Measurements from ENCODE around the gene GPS1.

GPS1 gene

DNA sequence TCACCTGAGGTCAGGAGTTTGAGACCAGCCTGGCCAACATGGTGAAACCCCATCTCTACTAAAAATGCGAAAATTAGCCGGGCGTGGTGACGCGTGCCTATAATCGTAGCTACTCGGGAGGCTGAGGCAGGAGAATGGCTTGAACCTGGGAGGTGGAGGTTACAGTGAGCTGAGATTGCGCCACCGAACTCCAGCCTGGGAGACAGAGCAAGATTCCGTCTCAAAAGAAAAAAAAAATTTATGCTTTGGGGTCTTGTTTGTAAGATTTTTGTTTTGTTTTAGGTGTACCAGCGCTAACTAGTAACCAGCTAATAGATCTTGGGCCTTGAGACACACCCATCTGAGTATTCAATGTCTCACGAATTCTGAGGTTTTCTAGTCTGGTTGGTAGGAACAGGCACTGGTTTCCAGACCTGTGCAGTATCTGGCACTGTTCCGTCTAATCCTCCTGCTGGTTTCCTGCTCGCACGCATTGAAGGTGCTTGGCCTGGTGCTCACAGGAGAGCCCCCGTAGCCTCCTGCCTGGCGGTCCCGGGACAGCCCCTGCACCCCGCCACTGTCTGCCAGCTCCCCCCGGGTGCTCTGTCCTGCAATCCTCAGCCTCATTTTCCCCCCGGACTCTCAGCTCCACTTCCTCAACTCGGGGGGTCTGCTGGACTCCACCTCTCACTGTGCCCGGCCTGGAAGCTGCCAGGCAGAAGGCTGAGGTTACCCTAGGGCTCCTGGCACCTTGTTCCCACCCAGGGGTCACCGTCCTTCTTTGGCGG lies 24.5 kb downstream of the GPS1 start:
- no peak for DNase-seq (ENCODE audit: extremely low read depth in 1 of 2, low read depth in 1 of 2)

- no peak for DNase-seq (ENCODE audit: extremely low read depth in 1 of 2, low read depth in 1 of 2)
These were observed 25.3 kb downstream of the GPS1 start for GRCh38 chr17:82076785-82077591.

GRCh38 chr17:82077617-82078358 lies 26.1 kb downstream of the GPS1 start:
- DNase-seq (ENCODE audit: extremely low read depth in 1 of 2, low read depth in 1 of 2), result no peak

DNA sequence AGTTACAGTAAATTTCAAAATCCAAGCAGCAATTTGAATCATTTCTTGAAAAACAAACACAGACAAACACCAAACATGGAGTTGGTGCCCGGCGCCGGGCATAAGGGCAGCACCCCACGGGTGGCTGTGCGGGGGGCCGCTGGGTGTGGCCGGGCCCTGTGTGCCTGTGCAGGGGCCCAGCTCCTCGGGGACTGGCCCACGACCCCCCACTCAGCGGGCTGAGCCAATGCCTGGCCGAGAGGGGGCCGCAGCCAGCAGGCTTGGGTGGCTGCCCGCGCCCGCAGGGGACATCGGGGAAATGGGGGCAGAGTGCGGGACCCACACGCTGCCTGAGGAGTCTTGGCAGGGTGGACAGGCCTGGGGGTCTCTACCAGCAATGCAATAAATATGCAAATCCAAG lies 26.7 kb downstream of the GPS1 start:
- no peak for DNase-seq (ENCODE audit: extremely low read depth in 1 of 2, low read depth in 1 of 2)

GRCh38 chr17:82079001-82079677 lies 27.4 kb downstream of the GPS1 start:
- no peak for DNase-seq (ENCODE audit: extremely low read depth in 1 of 2, low read depth in 1 of 2)

GRCh38 chr17:82080048-82080788 lies 28.5 kb downstream of the GPS1 start:
- DNase-seq (ENCODE audit: extremely low read depth in 1 of 2, low read depth in 1 of 2), result no peak

DNA sequence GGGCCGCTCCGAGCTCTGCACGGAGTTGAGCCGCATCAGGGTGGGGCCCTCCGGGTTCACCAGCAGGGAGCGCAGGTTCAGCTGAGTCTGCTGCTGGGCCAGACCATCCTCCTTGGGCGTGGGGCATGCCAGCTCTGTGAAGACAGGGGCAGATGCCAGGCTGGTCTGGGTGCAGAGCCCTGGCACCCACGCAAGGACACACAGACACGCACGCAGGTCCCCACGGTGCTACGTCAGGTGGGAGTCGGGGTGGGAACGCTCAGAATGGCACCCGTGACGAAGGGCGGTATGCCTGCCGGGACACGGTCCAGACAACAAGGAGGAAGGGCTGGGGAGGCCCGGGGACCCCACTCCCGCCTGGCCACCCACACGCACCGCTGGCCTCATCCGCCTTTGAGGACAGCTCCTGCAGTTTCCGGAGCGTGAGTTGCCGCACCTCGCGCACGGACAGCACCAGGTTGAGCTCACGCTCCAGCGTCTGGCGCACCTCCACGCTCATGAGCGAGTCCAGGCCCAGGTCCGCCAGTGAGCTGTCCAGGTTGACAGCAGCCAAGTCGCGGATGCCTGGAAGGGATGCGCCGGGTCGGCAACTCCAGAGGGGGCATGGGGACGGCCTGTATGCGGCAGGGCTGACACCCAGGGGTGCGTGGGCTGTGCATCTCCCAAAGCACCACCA lies 29.2 kb downstream of the GPS1 start:
- no peak for DNase-seq (ENCODE audit: extremely low read depth in 1 of 2, low read depth in 1 of 2)

DNA sequence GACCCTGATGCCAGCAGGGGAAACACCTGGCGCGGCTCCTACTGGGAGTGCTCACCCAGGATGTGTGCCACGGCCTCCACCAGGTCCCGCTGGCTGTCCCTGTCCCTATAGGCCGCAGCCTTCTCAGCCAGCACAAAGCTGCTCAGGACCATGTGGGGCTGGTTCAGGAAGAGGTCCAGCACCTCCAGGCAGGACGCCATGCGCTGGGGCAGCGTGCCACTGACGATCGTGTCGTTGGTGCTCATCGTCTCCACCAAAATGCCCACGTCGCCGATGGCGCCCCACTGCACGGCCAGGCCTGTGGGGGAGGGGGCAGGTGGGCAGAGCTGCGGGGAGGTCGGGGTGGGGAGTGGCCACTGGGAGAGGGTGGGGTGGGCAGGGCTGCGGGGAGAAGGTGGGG lies 29.8 kb downstream of the GPS1 start:
- no peak for DNase-seq (ENCODE audit: extremely low read depth in 1 of 2, low read depth in 1 of 2)

DNA sequence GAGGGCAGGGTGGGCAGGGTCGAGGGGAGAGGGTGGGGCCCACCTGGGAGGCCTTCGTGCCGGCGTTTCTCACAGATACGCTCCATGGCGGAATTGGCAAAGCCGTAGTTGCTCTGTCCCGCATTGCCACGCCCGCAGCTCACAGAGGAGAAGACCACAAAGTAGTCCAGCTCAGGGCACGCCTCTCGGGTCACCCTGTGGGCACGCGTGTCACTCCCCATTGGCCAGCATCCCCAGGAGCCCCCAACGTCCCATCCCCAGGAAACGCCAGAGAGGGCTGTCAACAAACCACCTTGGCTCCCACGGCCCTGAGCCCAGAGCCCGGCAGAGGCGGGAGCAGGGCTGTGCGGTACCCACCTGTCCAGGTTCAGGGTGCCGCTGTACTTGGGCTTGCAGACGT lies 30.3 kb downstream of the GPS1 start:
- DNase-seq (ENCODE audit: extremely low read depth in 1 of 2, low read depth in 1 of 2), result no peak

DNA sequence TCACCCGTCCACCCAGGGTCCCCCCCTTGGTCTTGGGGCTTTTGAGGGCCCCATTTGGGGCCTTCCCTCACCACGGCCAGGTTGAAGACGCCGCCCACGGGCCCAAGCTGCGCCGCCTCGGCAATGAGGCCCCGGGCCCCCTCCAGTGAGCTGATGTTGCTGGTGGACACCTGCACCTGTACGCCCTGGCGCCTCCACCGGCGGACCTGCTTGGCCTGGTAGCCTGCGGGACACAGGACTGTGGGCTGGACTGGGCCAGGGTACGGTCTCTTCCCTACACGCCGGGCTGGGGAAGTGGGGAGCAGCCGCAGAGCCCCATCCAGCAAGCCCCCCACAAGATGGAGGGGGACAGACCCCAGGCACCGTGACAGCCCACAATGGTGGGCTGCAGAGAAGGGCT lies 30.8 kb downstream of the GPS1 start:
- no peak for DNase-seq (ENCODE audit: extremely low read depth in 1 of 2, low read depth in 1 of 2)

DNA sequence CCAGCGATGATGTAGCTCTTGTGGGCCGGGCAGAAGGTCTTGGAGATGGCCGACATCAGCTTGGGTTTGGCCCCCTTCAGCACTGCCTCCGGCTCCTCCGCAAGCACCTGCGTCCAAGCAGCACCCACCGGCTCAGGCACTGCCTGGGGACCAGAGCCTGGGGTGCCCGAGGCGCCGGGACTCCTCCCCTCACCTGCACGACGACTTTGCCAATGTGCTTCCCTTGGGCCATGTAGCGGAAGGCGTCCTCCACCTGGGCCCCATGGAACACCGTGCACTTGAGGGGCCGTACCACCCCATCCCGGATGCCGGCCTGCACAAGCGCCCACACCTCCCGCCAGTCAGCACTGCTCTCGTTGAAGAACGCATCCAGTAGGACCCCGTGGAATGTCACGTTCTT lies 31.3 kb downstream of the GPS1 start:
- no peak for DNase-seq (ENCODE audit: extremely low read depth in 1 of 2, low read depth in 1 of 2)

GRCh38 chr17:82083533-82084359 lies 32.0 kb downstream of the GPS1 start:
- DNase-seq (ENCODE audit: extremely low read depth in 1 of 2, low read depth in 1 of 2), result no peak

GRCh38 chr17:82084373-82085030 lies 32.8 kb downstream of the GPS1 start:
- no peak for DNase-seq (ENCODE audit: extremely low read depth in 1 of 2, low read depth in 1 of 2)

- DNase-seq (ENCODE audit: extremely low read depth in 1 of 2, low read depth in 1 of 2), result no peak
These were observed 33.5 kb downstream of the GPS1 start for GRCh38 chr17:82085031-82085861.

GRCh38 chr17:82085931-82086764 lies 34.5 kb downstream of the GPS1 start:
- no peak for DNase-seq (ENCODE audit: extremely low read depth in 1 of 2, low read depth in 1 of 2)
